Endodermal cell (in vitro differentiated cells): ENCODE data around the gene GPR3. TPM values are rescaled to one million over a fixed set of nuclear protein-coding genes. Genes with fewer than 3 reads are reported as not detected.
A peak's percentile ranks its signal among the peaks of the same experiment; 100 is the strongest.

Experiments used
- DNase-seq: peaks from one replicate; pipeline ENCODE4 v3.0.0-alpha.2; 2017
- H3K27ac ChIP-seq: 2 replicates; pipeline ENCODE4 v1.5.1; 2013; ENCODE audit warnings: mild to moderate bottlenecking, low read depth, low read length, moderate library complexity
- H3K27me3 ChIP-seq: 2 replicates; pipeline ENCODE4 v1.6.1; 2013; ENCODE audit warnings: mild to moderate bottlenecking, low read length, moderate library complexity; ENCODE audit not compliant: insufficient read depth, control insufficient read depth, poor library complexity, severe bottlenecking
- H3K36me3 ChIP-seq: 2 replicates; pipeline ENCODE4 v1.7.0; 2013; ENCODE audit warnings: mild to moderate bottlenecking, low read length, moderate library complexity; ENCODE audit not compliant: control insufficient read depth, insufficient read depth
- H3K4me1 ChIP-seq: one replicate; pipeline ENCODE4 v1.7.0; 2013; ENCODE audit warnings: low read length; ENCODE audit not compliant: control insufficient read depth, insufficient read depth
- H3K4me3 ChIP-seq: 2 replicates; pipeline ENCODE4 v1.5.1; 2013; ENCODE audit warnings: mild to moderate bottlenecking, low read length, moderate library complexity
- H3K9ac ChIP-seq: 2 replicates; pipeline ENCODE4 v1.6.1; 2013; ENCODE audit warnings: mild to moderate bottlenecking, low read length, moderate library complexity; ENCODE audit not compliant: poor library complexity, severe bottlenecking; ENCODE audit errors: extremely low read depth
- H3K9me3 ChIP-seq: 2 replicates; pipeline ENCODE4 v1.6.1; 2013; ENCODE audit warnings: mild to moderate bottlenecking, low read length, moderate library complexity; ENCODE audit not compliant: control insufficient read depth
- H3K27ac Mint-ChIP-seq: 2 replicates; pipeline ENCODE4 v1.8.0; 2020; ENCODE audit warnings: mixed read lengths
- H3K27me3 Mint-ChIP-seq: 2 replicates; pipeline ENCODE4 v1.8.0; 2021; ENCODE audit warnings: mild to moderate bottlenecking, mixed read lengths; ENCODE audit not compliant: insufficient read depth
- H3K36me3 Mint-ChIP-seq: 2 replicates; pipeline ENCODE4 v1.8.0; 2020; ENCODE audit warnings: low read depth, mixed read lengths
- H3K4me1 Mint-ChIP-seq: 2 replicates; pipeline ENCODE4 v1.8.0; 2020; ENCODE audit warnings: mixed read lengths
- H3K4me3 Mint-ChIP-seq: 2 replicates; pipeline ENCODE4 v1.8.0; 2020; ENCODE audit warnings: mild to moderate bottlenecking, moderate library complexity, mixed read lengths
- H3K9me3 Mint-ChIP-seq: 2 replicates; pipeline ENCODE4 v1.8.0; 2020; ENCODE audit warnings: mild to moderate bottlenecking, mixed read lengths
- WGBS, 2 experiments: methylation state at CpG; one replicate each; pipeline versions ENCODE4 v1.1.5 to v1.1.7; 2013; ENCODE audit warnings: missing lambda C conversion rate in 2 of 2, mixed read lengths in 1 of 2; ENCODE audit not compliant: insufficient coverage in 1 of 2, insufficient read length in 1 of 2; 5-methylcytosine and 5-hydroxymethylcytosine counted together
- total RNA-seq, 2 donors: library from RNA; stranded (reverse); fragmentation: NEBNext Ultra II Directional in 1 of 2; extraction: Animal tissue kit (Norgen Biotek cat#: 25700) in 1 of 2; gene quantifications; 2 replicates in 1 of 2; 3 replicates in 1 of 2; pipeline ENCODE4 v1.2.1, GENCODE V29; 2021
- TF ChIP-seq, protein P1 (sequence below): fragments of 200-600 bp; sonication (generic); conservative IDR thresholded peaks from 2 replicates; pipeline ENCODE4 v1.5.0; 2021; ENCODE audit warnings: antibody characterized with exemption, mild to moderate bottlenecking

The GPR3 gene
- total RNA-seq, 2 donors from 2014 or later: 3.5 to 4.1 TPM

DNA sequence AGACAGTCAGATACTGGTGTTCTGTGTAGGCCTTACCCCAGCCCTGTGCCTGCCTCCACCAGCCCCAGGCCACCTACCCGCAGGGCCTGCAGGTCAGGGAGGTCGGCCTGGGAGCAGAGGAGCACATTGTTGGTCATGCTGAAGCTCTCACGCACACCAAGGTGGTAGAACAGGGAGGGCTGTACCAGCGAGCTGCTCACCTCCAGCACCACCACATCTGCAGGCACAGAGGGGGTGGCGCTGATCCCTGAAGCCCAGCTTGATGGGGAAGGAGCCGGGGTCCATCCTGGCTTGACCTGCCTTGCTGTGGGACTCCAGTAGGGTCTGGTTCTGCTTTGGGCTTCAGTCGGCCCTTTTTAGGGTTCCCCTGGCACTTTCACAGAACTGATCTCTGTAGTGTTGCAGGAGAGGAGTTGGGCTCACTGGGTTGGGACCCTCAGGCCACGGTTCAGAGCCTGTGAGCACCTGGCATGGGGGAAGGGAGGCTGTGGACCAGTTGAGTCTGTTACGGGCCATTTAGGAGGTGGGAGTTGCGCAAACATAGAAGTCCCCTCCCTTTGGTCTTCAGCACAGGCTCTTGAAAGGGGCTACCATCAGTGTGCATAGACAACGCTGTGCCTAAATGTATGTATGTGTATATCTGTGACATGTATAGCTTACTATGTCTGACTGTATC is 27.6 kb upstream of the GPR3 start:
- Histone ChIP-seq H3K9me3 (no peaks in the 10 kb centered on the region), H3K27me3 (peaks cover 21% of the 10 kb centered on the region), H3K4me1 (no peaks in the 10 kb centered on the region), H3K36me3 (no peaks in the 10 kb centered on the region), H3K4me3 (no peak overlapping the region), H3K27ac (no peak overlapping the region), H3K9ac (no peak overlapping the region)
- DNase-seq: no peak
- no peak overlapping the region for H3K27ac Mint-ChIP-seq
- TF ChIP-seq, protein P1, sequence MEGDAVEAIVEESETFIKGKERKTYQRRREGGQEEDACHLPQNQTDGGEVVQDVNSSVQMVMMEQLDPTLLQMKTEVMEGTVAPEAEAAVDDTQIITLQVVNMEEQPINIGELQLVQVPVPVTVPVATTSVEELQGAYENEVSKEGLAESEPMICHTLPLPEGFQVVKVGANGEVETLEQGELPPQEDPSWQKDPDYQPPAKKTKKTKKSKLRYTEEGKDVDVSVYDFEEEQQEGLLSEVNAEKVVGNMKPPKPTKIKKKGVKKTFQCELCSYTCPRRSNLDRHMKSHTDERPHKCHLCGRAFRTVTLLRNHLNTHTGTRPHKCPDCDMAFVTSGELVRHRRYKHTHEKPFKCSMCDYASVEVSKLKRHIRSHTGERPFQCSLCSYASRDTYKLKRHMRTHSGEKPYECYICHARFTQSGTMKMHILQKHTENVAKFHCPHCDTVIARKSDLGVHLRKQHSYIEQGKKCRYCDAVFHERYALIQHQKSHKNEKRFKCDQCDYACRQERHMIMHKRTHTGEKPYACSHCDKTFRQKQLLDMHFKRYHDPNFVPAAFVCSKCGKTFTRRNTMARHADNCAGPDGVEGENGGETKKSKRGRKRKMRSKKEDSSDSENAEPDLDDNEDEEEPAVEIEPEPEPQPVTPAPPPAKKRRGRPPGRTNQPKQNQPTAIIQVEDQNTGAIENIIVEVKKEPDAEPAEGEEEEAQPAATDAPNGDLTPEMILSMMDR: no peak
- peaks cover 15% of the 10 kb centered on the region for H3K4me1 Mint-ChIP-seq
- 81 to 86% methylated on average over 5 to 11 of the region's 11 CpGs for WGBS, 2 experiments
- H3K4me3 Mint-ChIP-seq: no peak overlapping the region
- H3K36me3 Mint-ChIP-seq: no peaks in the 10 kb centered on the region
- no peaks in the 10 kb centered on the region for H3K9me3 Mint-ChIP-seq
- peaks cover 36% of the 10 kb centered on the region for H3K27me3 Mint-ChIP-seq

DNA sequence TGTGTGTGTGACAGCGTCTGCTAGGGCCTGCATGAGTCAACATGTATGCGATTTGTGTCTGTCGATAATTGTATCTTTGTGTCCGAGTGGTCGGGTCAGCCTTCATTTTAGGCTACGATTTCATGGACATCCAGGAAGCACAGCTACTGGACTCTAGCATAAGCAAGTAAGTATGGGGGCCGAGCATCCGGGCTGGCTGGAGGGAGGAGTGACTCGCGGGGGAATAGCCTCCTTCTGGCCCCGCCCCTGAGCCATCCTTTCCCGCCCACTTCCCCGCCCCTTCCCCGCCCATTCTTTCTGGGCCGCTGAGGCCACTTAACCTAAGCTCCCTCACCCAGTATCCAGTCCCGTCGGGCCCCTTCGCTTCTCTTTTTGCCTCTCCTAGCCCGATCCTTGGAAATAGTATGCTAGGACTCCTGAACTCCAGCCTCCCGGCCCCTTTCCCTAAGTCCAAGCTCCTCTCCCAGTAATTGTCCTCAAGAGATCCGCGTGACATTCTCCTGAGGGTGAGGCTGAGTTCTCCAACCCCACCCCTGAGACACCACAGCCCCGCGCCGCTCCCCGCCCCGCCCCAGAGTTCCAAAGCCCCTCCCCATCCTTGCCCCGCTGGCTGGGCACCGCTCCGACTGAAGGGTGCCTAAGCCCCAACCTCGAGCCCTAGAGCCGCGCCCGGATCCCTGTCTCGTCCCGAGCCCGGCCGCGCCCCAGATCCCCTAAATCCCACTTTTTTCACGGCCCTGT is 26.9 kb upstream of the GPR3 start:
- no peaks in the 10 kb centered on the region for H3K36me3 ChIP-seq
- Mint-ChIP-seq H3K4me3 (peak overlapping the region; percentile 70), H3K36me3 (no peaks in the 10 kb centered on the region), H3K27me3 (peaks cover 31% of the 10 kb centered on the region), H3K9me3 (no peaks in the 10 kb centered on the region), H3K27ac (peak overlapping the region; percentile 85), H3K4me1 (peaks cover 12% of the 10 kb centered on the region)
- no peak overlapping the region for H3K9ac ChIP-seq
- H3K4me3 ChIP-seq: peak overlapping the region; percentile 88
- TF ChIP-seq, protein P1: no peak
- H3K27me3 ChIP-seq: peaks cover 15% of the 10 kb centered on the region
- peak overlapping the region; percentile 59 for H3K27ac ChIP-seq
- peak; percentile 97 for DNase-seq
- WGBS, 2 experiments: 9 to 27% methylated on average over 12 to 40 of the region's 40 CpGs
- H3K9me3 ChIP-seq: no peaks in the 10 kb centered on the region
- no peaks in the 10 kb centered on the region for H3K4me1 ChIP-seq

DNA sequence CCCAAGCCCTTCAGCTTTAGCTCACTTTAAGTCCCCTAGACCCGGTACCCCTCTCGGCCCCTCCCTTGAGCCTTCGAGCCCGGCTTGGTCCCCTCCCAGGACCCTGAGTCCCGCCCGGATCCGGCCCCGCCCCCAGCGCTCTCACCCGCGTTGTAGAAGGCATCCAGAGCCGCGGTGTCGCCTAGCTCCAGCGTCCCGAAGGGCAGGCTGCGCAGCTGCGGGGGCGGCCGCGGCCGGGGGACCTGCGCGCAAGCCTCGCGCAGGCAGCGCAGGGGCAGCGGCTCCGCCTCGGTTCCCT is 26.4 kb upstream of the GPR3 start:
- WGBS, 2 experiments: 0% methylated on average over 5 to 30 of the region's 30 CpGs
- H3K27me3 Mint-ChIP-seq: peaks cover 25% of the 10 kb centered on the region

More for the DNA sequence above, 26.4 kb upstream of the GPR3 start:
- Mint-ChIP-seq H3K9me3 (no peaks in the 10 kb centered on the region), H3K27ac (peak overlapping the region; percentile 85), H3K36me3 (no peaks in the 10 kb centered on the region), H3K4me1 (peaks cover 12% of the 10 kb centered on the region), H3K4me3 (peak overlapping the region; percentile 70)
- TF ChIP-seq, protein P1: no peak
- no peak overlapping the region for H3K9ac ChIP-seq
- peaks cover 10% of the 10 kb centered on the region for H3K27me3 ChIP-seq
- no peaks in the 10 kb centered on the region for H3K4me1 ChIP-seq
- no peaks in the 10 kb centered on the region for H3K9me3 ChIP-seq
- peak; percentile 95 for DNase-seq
- H3K36me3 ChIP-seq: no peaks in the 10 kb centered on the region
- H3K4me3 ChIP-seq: peak overlapping the region; percentile 88
- H3K27ac ChIP-seq: peak overlapping the region; percentile 59
